ENCODE results near the gene LEPROT. TPM values are rescaled to one million over a fixed set of nuclear protein-coding genes. Genes with fewer than 3 reads are reported as not detected.

Gene LEPROT
- total RNA-seq, 1 experiment from 2014 or later = 18.1 TPM

DNA sequence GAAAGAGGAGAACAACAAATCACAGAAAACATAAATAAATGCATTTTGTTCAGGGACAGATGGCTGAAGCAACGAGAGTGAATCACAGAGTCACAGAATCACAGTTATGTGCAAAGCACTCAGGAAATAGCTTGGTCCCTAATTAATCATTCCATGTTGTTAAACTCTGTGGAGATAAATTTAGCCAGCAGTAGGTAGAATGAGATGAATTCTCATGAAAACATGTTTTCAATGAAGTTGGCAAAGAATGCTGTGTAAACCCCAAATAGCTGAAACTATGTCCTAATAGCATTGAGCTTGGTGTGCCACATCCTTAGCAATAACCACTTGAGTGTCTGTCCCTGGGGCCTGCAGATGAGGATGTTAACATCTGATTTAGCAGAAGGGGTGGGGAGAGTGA is 20.4 kb downstream of the LEPROT start:
- ATAC-seq (no peak), DNase-seq (ENCODE audit: low spot score) (no peak)
- Mint-ChIP-seq H3K4me3 (no peak overlapping the region), H3K36me3 (peaks cover 17% of the 10 kb centered on the region), H3K4me1 (peaks cover 42% of the 10 kb centered on the region), H3K27ac (no peak overlapping the region), H3K9me3 (peaks cover 15% of the 10 kb centered on the region), H3K27me3 (ENCODE audit: low read depth) (no peaks in the 10 kb centered on the region)
- POLR2A ChIA-PET = no interaction called here
- CTCF ChIA-PET = interaction anchor here (1.4 to 1.6 kb wide), 4 partner anchors 8 to 247 kb away, joined by 6 to 9 read pairs (median 8); no protein-coding TSS in a partner anchor
- TF ChIP-seq, protein P1, sequence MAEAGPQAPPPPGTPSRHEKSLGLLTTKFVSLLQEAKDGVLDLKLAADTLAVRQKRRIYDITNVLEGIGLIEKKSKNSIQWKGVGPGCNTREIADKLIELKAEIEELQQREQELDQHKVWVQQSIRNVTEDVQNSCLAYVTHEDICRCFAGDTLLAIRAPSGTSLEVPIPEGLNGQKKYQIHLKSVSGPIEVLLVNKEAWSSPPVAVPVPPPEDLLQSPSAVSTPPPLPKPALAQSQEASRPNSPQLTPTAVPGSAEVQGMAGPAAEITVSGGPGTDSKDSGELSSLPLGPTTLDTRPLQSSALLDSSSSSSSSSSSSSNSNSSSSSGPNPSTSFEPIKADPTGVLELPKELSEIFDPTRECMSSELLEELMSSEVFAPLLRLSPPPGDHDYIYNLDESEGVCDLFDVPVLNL (CRISPR knock-in tag; IDR thresholded peaks at IDR 0.05; ENCODE audit: borderline replicate concordance, low read depth) = no peak

DNA sequence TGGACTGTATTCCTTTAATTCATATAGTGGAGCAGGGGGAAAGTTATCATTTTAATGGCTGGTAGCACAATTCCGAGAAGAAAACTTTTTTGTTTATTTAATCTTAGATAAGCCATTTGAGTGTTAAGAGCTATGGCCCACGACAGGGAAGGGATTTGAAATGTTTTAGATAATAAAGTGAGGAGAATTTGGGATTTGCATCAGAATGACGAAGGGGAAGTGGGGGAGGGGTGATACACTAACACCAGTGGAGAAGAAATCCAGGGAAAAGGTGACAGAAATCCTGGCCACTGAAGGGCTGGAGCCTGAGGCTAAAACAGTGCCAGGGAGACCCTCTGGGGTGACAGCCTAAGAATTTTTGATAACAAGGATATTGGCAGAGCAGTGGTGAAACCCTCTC is 21.0 kb downstream of the LEPROT start:
- Mint-ChIP-seq H3K4me3 (no peak overlapping the region), H3K27ac (peak overlapping the region; percentile 54; the same call in 1 of the 2 replicates), H3K9me3 (peaks cover 15% of the 10 kb centered on the region), H3K36me3 (peaks cover 17% of the 10 kb centered on the region), H3K27me3 (ENCODE audit: low read depth) (no peaks in the 10 kb centered on the region), H3K4me1 (peaks cover 42% of the 10 kb centered on the region)
- TF ChIP-seq OVOL2 (CRISPR knock-in tag; IDR thresholded peaks at IDR 0.05; ENCODE audit: borderline replicate concordance) (no peak), JUN (CRISPR knock-in tag; IDR thresholded peaks at IDR 0.05) (no peak), IRF2 (CRISPR knock-in tag; IDR thresholded peaks at IDR 0.05; ENCODE audit: borderline replicate concordance, low read depth) (no peak), ZNF671 (CRISPR knock-in tag; IDR thresholded peaks at IDR 0.05) (no peak)
- TF ChIP-seq, protein P2, sequence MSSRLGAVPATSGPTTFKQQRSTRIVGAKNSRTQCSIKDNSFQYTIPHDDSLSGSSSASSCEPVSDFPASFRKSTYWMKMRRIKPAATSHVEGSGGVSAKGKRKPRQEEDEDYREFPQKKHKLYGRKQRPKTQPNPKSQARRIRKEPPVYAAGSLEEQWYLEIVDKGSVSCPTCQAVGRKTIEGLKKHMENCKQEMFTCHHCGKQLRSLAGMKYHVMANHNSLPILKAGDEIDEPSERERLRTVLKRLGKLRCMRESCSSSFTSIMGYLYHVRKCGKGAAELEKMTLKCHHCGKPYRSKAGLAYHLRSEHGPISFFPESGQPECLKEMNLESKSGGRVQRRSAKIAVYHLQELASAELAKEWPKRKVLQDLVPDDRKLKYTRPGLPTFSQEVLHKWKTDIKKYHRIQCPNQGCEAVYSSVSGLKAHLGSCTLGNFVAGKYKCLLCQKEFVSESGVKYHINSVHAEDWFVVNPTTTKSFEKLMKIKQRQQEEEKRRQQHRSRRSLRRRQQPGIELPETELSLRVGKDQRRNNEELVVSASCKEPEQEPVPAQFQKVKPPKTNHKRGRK (CRISPR knock-in tag; IDR thresholded peaks at IDR 0.05; ENCODE audit: borderline replicate concordance) = no peak
- ATAC-seq (no peak), DNase-seq (ENCODE audit: low spot score) (no peak)
- ChIA-PET POLR2A (no interaction called here), CTCF (interaction anchor here (1.4 to 1.6 kb wide), 4 partner anchors 8 to 246 kb away, joined by 6 to 9 read pairs (median 8); no protein-coding TSS in a partner anchor)

DNA sequence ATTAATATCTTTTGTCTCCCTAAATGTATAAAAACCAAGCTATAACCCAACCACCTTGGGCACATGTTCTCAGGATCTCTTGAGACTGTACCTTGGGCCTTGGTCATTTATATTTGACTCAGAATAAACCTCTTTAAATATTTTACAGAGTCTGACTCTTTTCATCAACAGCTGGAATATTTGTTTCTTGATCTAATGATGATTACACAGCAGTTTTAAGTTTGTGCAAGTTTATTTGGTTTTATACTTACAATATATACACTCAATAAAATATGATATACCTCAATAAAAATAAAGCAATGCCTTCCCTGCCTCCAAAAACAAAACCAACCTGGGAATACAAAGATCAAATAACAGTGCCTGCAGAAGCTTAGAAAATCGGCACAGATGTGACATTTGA is 22.0 kb downstream of the LEPROT start:
- Mint-ChIP-seq H3K9me3 (peaks cover 15% of the 10 kb centered on the region), H3K36me3 (peaks cover 17% of the 10 kb centered on the region), H3K27ac (no peak overlapping the region), H3K4me3 (no peak overlapping the region), H3K4me1 (peaks cover 39% of the 10 kb centered on the region), H3K27me3 (ENCODE audit: low read depth) (no peaks in the 10 kb centered on the region)
- ATAC-seq (no peak), DNase-seq (ENCODE audit: low spot score) (no peak)
- POLR2A ChIA-PET = interaction anchor here (0.6 kb wide), 1 partner anchor 23 kb away, joined by 3 read pairs; no protein-coding TSS in a partner anchor
- CTCF ChIA-PET = interaction anchor here (1.3 kb wide), 1 partner anchor 11 kb away, joined by 3 read pairs; no protein-coding TSS in a partner anchor
- no peak for TF ChIP-seq JAZF1 (CRISPR knock-in tag; IDR thresholded peaks at IDR 0.05)

DNA sequence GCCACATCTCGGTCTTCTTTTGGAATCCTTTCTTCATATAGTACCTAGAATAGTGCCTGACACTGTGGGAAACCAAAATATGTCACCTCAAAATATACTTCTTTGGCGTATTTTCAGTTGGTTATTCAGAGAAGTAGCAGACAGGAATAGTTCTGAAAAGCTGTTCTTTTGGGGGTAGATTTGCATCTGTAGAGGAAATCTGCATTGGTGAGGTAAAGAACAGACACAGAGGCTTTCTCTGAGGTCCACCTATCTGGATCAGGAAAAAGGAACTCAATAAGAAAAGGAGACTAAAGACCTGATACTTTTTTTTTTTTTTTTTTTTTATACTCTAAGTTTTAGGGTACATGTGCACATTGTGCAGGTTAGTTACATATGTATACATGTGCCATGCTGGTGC is 23.2 kb downstream of the LEPROT start:
- CTCF ChIA-PET = no interaction called here
- DNase-seq (ENCODE audit: low spot score) = no peak
- no peaks in the 10 kb centered on the region for H3K27me3 Mint-ChIP-seq (ENCODE audit: low read depth)
- TF ChIP-seq GTF2I (CRISPR knock-in tag; conservative IDR thresholded peaks at IDR 0.05) (no peak), ZNF671 (CRISPR knock-in tag; IDR thresholded peaks at IDR 0.05) (no peak), NFATC4 (CRISPR knock-in tag; IDR thresholded peaks at IDR 0.05) (no peak), ZNF423 (CRISPR knock-in tag; IDR thresholded peaks at IDR 0.05) (no peak), FOXK1 (CRISPR knock-in tag; IDR thresholded peaks at IDR 0.05) (no peak), SMAD4 (CRISPR knock-in tag; IDR thresholded peaks at IDR 0.05) (no peak)
- TF ChIP-seq, protein P3, sequence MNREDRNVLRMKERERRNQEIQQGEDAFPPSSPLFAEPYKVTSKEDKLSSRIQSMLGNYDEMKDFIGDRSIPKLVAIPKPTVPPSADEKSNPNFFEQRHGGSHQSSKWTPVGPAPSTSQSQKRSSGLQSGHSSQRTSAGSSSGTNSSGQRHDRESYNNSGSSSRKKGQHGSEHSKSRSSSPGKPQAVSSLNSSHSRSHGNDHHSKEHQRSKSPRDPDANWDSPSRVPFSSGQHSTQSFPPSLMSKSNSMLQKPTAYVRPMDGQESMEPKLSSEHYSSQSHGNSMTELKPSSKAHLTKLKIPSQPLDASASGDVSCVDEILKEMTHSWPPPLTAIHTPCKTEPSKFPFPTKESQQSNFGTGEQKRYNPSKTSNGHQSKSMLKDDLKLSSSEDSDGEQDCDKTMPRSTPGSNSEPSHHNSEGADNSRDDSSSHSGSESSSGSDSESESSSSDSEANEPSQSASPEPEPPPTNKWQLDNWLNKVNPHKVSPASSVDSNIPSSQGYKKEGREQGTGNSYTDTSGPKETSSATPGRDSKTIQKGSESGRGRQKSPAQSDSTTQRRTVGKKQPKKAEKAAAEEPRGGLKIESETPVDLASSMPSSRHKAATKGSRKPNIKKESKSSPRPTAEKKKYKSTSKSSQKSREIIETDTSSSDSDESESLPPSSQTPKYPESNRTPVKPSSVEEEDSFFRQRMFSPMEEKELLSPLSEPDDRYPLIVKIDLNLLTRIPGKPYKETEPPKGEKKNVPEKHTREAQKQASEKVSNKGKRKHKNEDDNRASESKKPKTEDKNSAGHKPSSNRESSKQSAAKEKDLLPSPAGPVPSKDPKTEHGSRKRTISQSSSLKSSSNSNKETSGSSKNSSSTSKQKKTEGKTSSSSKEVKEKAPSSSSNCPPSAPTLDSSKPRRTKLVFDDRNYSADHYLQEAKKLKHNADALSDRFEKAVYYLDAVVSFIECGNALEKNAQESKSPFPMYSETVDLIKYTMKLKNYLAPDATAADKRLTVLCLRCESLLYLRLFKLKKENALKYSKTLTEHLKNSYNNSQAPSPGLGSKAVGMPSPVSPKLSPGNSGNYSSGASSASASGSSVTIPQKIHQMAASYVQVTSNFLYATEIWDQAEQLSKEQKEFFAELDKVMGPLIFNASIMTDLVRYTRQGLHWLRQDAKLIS (CRISPR knock-in tag; IDR thresholded peaks at IDR 0.05; ENCODE audit: borderline replicate concordance) = no peak
- TF ChIP-seq, protein P4, sequence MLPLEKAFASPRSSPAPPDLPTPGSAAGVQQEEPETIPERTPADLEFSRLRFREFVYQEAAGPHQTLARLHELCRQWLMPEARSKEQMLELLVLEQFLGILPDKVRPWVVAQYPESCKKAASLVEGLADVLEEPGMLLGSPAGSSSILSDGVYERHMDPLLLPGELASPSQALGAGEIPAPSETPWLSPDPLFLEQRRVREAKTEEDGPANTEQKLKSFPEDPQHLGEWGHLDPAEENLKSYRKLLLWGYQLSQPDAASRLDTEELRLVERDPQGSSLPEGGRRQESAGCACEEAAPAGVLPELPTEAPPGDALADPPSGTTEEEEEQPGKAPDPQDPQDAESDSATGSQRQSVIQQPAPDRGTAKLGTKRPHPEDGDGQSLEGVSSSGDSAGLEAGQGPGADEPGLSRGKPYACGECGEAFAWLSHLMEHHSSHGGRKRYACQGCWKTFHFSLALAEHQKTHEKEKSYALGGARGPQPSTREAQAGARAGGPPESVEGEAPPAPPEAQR (CRISPR knock-in tag; IDR thresholded peaks at IDR 0.05) = no peak
- TF ChIP-seq, protein P5, sequence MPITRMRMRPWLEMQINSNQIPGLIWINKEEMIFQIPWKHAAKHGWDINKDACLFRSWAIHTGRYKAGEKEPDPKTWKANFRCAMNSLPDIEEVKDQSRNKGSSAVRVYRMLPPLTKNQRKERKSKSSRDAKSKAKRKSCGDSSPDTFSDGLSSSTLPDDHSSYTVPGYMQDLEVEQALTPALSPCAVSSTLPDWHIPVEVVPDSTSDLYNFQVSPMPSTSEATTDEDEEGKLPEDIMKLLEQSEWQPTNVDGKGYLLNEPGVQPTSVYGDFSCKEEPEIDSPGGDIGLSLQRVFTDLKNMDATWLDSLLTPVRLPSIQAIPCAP (CRISPR knock-in tag; IDR thresholded peaks at IDR 0.05) = no peak
- TF ChIP-seq, protein P6, sequence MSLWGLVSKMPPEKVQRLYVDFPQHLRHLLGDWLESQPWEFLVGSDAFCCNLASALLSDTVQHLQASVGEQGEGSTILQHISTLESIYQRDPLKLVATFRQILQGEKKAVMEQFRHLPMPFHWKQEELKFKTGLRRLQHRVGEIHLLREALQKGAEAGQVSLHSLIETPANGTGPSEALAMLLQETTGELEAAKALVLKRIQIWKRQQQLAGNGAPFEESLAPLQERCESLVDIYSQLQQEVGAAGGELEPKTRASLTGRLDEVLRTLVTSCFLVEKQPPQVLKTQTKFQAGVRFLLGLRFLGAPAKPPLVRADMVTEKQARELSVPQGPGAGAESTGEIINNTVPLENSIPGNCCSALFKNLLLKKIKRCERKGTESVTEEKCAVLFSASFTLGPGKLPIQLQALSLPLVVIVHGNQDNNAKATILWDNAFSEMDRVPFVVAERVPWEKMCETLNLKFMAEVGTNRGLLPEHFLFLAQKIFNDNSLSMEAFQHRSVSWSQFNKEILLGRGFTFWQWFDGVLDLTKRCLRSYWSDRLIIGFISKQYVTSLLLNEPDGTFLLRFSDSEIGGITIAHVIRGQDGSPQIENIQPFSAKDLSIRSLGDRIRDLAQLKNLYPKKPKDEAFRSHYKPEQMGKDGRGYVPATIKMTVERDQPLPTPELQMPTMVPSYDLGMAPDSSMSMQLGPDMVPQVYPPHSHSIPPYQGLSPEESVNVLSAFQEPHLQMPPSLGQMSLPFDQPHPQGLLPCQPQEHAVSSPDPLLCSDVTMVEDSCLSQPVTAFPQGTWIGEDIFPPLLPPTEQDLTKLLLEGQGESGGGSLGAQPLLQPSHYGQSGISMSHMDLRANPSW (CRISPR knock-in tag; conservative IDR thresholded peaks at IDR 0.05; ENCODE audit: low read depth) = no peak
- TF ChIP-seq, protein P7, sequence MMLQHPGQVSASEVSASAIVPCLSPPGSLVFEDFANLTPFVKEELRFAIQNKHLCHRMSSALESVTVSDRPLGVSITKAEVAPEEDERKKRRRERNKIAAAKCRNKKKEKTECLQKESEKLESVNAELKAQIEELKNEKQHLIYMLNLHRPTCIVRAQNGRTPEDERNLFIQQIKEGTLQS (CRISPR knock-in tag; conservative IDR thresholded peaks at IDR 0.05) = no peak

More for the DNA sequence above, 23.2 kb downstream of the LEPROT start:
- Mint-ChIP-seq H3K27ac (0 out of 2 replicates have a peak overlapping the region, but pooled peaks have one; percentile 23), H3K4me3 (no peak overlapping the region), H3K4me1 (peaks cover 38% of the 10 kb centered on the region), H3K9me3 (peaks cover 15% of the 10 kb centered on the region), H3K36me3 (peaks cover 17% of the 10 kb centered on the region)
- no peak for ATAC-seq
- POLR2A ChIA-PET = no interaction called here
